ENCODE data around the gene CDH16. TPM values are rescaled to one million over a fixed set of nuclear protein-coding genes. Genes with fewer than 3 reads are reported as not detected.

Gene CDH16
- total RNA-seq, 1 donor from 2014 or later = not detected

DNA sequence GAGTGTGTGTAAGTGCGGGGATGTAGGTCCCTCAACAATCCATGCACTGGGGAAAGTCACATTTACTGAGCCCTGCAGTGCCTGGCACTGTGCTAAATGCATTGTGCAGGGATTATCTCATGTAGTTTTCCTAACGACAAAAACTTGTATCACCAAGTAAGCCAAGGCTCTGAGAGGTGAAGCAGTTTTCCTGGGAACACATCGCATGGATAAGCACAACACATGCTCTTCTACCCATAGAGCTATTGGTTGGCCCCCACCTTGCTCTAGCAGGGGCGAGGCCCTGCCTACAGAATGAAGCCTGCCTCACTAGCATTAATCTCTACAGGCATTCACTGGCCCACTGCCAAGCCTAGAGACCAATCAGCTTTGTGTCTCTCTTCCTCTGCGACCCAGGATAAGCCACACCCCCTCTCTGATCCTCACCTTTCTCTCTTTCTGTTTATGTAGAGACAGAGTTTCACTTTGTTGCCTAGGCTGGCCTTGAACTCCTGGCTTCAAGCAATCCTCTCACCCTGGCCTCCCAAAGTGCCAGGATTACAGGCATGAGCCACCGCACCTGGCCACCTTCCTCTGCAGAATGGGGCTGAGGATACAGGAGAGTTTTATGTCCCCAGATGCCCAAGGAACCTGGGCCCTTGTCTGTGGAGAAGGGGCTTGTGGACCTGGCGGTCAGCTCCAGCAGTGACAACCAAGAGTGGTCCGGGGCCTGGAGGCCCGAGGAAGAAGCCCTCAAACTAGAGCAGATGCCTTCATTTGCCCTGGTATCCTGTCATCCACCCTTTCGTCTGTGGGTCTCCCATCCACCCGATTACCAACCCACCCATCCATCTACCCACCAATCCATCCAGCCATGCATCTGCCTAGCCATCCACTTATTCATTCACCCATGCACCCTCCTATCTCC lies 12.8 kb downstream of the CDH16 start:
- Histone ChIP-seq H3K4me3 (peak overlapping the region; percentile 66), H3K36me3 (no peaks in the 10 kb centered on the region), H3K4me1 (peaks cover 55% of the 10 kb centered on the region), H3K9me3 (replicated peaks) (no peaks in the 10 kb centered on the region), H3K27me3 (ENCODE audit: low read depth) (no peaks in the 10 kb centered on the region), H3K27ac (replicated peaks) (peak overlapping the region; percentile 96)
- DNase-seq = peak; percentile 79
- TF ChIP-seq, protein P1, sequence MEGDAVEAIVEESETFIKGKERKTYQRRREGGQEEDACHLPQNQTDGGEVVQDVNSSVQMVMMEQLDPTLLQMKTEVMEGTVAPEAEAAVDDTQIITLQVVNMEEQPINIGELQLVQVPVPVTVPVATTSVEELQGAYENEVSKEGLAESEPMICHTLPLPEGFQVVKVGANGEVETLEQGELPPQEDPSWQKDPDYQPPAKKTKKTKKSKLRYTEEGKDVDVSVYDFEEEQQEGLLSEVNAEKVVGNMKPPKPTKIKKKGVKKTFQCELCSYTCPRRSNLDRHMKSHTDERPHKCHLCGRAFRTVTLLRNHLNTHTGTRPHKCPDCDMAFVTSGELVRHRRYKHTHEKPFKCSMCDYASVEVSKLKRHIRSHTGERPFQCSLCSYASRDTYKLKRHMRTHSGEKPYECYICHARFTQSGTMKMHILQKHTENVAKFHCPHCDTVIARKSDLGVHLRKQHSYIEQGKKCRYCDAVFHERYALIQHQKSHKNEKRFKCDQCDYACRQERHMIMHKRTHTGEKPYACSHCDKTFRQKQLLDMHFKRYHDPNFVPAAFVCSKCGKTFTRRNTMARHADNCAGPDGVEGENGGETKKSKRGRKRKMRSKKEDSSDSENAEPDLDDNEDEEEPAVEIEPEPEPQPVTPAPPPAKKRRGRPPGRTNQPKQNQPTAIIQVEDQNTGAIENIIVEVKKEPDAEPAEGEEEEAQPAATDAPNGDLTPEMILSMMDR (IDR thresholded peaks at IDR 0.05; ENCODE audit: borderline replicate concordance) = no peak
- intact Hi-C loops (cut with micrococcal nuclease) = no loop called here

DNA sequence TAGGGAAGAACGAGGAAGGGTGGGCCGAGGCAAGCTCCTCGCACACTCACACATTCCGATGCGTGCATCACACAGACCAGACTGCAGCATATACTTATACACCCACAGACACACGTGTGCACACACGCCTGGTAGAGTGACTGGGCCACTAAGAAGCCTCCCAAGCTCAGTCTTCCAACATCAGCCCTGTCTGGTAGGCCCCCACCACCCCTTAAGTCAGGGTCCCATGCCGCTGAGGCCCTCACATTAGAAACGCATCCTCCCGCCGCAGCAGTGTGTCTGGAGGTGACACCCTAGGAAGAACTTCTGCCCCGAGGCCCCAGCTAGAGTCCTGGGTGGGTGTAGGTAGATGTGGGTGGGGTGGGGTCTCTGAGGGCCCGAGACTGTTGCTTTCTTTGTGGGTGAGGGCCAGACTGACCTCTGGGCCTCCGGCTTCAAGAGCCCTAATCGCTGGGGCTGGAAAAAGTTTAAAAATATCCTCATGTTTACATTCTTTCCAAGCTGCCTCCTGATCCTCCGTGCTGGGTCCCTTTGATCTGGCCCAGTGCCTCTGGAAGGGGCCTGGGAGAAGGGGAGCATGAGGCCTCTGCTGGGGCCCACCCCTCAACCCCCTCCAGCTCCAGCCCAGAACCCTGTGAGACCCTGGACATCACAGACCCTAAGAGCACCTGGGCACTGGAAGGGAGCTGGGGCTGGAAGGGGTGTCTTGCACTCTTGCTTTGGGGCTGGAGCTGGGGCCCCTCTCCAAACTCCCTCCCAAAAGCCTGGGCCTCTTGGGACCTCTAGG lies 13.6 kb downstream of the CDH16 start:
- Histone ChIP-seq H3K27ac (replicated peaks) (peak overlapping the region; percentile 96), H3K9me3 (replicated peaks) (no peaks in the 10 kb centered on the region), H3K36me3 (no peaks in the 10 kb centered on the region), H3K4me1 (peaks cover 58% of the 10 kb centered on the region), H3K4me3 (peak overlapping the region; percentile 66), H3K27me3 (ENCODE audit: low read depth) (no peaks in the 10 kb centered on the region)
- intact Hi-C loops (cut with micrococcal nuclease) = no loop called here
- peak; percentile 58 for DNase-seq
- TF ChIP-seq, protein P1 (IDR thresholded peaks at IDR 0.05; ENCODE audit: borderline replicate concordance) = no peak

DNA sequence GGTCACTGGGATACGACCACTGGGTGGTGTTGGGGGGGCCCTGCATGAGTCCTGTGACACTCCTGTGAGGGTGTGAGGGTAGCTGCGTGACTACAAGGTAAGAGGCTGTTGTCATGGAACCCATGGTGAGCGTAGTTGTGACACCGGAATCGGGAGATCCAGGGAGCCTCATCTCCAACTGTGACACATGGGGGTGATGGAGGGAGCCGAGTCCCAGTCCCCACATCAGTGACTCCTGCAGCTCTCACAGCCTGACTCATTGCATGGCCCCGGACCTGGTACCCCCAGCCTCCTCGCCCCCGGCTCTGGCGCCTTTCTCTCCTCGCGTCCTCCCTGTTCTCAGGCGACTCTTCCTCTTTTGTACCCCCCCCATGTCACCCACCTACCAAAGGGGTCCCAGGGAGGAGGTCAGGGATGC lies 14.2 kb downstream of the CDH16 start:
- Histone ChIP-seq H3K9me3 (replicated peaks) (no peaks in the 10 kb centered on the region), H3K4me3 (peak overlapping the region; percentile 66), H3K36me3 (no peaks in the 10 kb centered on the region), H3K27ac (replicated peaks) (peak overlapping the region; percentile 96), H3K27me3 (ENCODE audit: low read depth) (no peaks in the 10 kb centered on the region), H3K4me1 (peaks cover 64% of the 10 kb centered on the region)
- TF ChIP-seq, protein P1 (IDR thresholded peaks at IDR 0.05; ENCODE audit: borderline replicate concordance) = no peak
- intact Hi-C loops (cut with micrococcal nuclease) = no loop called here
- no peak for DNase-seq

DNA sequence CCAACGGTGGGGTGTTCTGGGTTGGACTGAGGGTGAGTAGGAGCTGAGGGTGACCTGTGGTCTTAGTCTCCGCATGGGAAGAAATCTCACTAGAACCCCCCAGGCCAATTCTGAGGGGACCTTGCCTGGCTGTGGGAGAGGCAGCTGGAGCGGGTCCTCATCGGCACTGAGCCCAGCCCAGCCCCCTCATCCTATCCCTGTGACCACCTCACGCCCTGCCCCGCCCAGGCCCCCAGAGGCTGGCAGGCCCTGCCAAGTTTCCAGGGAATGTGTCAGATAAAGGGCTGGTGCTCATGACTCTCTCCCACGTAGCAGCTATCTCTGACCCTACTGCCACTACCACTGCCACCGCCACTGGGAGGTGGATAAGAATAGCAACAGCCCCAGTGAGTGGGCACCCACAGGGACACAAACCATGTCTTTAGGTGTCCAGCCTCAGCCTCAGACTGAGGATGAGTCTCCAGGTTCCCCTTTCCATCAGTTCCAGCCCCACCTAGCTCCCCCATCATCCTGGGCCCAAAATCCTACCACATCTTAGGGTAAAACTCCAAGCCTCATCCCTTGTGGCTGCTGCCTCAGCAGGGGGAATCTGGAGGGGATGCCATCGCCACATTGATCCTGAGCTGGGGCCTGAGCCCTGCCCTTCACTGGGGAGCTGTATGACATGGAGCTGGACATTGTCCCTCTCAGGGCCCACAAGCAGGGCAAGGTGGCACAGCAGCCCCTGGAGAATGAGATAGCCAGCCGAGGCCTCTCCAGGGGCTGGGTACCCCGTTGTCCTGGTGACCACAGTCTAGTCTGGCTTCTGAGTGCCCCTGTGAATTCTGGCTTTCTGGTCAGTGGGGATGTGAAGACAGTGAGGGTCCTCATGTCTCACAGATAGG lies 14.9 kb downstream of the CDH16 start:
- TF ChIP-seq, protein P1 (IDR thresholded peaks at IDR 0.05; ENCODE audit: borderline replicate concordance) = no peak
- peak overlapping the region; percentile 96 for H3K27ac ChIP-seq (replicated peaks)
- intact Hi-C loops (cut with micrococcal nuclease) = no loop called here

More for the DNA sequence above, 14.9 kb downstream of the CDH16 start:
- Histone ChIP-seq H3K4me3 (peak overlapping the region; percentile 66), H3K36me3 (no peaks in the 10 kb centered on the region), H3K9me3 (replicated peaks) (no peaks in the 10 kb centered on the region), H3K27me3 (ENCODE audit: low read depth) (no peaks in the 10 kb centered on the region), H3K4me1 (peaks cover 71% of the 10 kb centered on the region)
- peak; percentile 83 for DNase-seq
